Activated T-cell treated with anti-CD3 and anti-CD28 coated beads, Interleukin-2, amount 50 U/mL, for 1 hour (primary cell): Measurements from ENCODE around the gene PKP4.

ENCODE experiments used
- DNase-seq: peaks from one replicate; pipeline ENCODE4 v3.0.0-alpha.2; 2020

PKP4 gene

DNA sequence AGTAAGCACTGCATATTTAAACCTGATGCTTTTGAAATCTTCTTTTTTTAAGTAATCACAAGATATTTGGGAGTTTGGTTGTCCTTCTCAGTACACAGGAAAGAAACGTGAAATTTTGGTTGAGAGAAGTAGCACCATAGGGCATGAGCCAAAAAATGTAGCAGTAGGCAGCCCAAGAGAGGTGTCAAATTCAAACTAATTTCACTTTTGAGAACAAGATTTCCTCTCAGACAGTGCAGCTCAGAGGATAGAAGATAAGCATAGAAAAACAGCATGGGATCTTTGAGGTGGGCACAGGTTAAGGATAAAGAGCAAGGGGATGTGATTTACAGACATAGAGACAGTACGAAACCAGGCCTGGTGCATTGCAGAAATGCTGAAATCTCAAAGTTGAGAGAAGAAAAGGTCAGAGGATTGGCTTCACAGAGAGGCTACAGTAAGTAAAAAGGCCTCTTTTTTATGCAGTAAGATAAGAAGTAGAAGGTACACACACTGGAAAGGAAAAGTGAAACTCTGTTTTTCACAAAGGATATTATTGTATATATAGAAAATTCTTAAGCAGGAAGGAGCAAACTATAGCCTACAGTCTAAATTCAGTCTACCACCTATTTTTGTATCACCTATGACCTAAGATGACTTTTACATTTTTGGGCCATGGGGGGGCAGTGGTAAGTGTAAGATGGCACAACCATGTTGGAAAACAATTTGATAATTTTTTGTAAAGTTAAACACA is 89.8 kb downstream of the PKP4 start:
- DNase-seq: no peak

DNA sequence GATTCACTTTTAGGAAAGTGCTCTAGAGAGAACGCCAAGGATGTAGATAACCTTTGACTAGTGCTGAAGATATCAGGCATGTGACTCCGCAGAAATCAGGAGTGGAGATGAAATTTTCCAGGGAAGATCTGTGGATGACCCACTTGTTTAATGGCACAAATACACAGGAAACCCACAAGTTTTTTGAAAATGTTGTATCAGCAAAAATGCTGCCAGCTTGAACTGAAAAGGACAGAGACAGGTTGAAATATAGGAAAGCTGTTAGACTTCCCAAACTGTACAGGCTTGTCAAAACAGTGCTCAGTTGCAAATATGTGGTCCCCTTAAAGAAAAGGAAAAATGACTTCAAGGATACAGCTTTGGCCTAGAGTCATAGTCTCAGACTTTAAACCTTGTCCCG is 96.5 kb downstream of the PKP4 start:
- no peak for DNase-seq

DNA sequence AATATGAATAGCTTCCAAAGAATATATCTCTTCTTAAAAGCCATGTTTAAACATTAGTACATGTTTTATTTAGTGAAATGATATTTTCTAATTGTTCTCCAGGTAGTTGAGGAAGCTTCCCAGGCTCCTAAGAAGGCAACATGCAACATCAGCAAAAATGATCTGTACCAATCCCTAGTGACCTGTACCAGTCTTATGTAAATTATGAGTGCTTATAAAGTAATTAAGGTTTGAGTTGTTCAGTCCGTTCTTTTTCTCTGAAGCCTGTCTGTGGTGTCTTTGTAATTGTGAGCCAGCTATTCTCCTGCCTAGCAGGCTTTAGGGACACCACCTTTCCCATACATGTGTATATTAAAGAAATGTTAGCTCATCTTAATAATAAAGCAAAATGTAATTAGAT is 98.2 kb downstream of the PKP4 start:
- DNase-seq: no peak

DNA sequence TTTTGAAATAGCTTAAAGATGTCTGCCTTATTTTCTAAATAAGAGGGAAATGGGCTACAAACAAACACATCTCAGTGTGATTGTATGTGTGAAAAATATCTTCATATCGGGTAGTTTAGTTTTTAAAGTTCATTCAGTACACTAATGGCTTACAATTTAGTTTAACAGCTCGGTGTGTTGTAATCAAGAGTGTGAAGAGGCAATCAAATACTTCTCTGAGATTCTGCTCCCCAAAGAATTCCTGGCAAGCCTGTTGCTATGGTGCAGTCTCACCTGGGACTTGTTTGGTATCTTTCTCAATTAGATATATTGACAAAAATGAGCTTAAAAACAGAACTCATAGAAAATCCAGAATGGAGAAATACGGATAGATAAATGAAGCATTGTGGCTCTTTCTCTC is 99.4 kb downstream of the PKP4 start:
- DNase-seq: no peak

DNA sequence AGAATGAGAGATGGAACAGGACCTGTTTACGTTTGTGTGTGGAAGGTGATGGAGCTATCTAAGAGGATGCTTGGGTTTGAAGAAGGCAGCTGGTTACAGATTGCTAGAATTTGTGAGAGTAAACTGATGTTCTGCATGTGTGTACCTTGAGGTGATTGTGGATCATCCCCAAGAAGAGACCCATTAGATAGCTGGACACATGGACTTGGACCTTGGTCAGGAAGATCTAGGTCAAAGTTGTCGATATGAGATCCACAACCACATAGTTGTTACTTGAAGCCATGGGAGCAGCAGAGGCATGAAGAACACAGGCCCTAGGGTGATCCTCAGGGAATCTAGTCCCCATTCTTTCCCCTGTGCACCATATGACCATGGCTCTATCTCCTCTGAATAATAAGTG is 101.0 kb downstream of the PKP4 start:
- no peak for DNase-seq

DNA sequence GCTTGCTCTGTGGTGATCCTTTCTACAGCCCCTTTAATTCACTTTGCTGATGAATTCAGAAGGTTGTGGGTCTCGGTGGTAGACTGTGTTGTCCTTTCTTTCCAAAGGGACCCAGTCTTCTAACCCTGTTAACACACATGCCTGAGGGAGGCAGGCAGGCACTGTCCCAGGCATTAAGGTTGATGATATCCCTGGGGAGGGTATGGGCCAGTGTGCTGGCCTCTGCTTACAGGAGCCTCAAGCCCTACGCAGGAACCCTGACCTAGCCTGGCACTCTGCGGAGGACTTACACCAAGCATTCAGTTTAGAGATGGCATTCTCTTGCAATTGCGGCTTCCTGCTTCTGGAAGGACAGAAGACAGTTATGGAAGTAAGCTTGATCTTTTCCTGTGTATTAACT is 102.5 kb downstream of the PKP4 start:
- DNase-seq: no peak

DNA sequence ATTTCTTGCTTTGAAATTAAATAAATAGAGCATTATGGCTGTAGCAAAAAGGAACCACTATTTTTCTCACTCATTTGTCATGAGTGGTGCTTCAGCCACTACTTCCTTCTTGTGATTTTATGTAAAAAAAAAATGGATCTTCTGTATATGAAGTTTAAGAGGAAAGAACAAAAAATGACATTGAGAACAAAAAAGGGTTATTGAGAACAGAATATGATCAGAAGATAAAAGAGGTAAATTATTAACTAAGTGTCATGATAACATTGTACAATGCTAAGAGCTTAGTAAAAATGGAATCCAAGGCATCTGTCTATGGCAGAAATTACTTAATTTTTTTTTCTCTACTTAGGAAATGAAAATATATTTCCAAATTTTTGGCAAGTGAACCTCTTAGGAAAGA is 103.5 kb downstream of the PKP4 start:
- DNase-seq: no peak

DNA sequence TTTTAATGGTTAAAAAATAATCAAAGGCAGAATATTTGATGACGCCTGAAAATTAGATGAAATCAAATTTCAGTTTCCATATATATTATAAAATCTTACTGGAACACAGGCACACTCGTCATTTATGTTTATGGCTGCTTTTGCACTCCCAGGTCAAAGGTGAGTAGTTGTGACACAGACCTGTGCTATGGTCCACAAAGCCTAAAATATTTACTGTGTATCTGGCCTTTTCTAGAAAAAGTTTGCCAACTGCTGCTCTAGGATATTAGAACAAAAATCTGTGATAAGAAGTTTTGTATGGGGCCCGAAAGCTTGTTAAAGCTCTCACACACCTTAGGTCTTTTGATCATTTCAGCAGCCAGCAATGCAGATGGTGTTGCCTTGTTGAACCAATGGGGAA is 104.3 kb downstream of the PKP4 start:
- DNase-seq: no peak

DNA sequence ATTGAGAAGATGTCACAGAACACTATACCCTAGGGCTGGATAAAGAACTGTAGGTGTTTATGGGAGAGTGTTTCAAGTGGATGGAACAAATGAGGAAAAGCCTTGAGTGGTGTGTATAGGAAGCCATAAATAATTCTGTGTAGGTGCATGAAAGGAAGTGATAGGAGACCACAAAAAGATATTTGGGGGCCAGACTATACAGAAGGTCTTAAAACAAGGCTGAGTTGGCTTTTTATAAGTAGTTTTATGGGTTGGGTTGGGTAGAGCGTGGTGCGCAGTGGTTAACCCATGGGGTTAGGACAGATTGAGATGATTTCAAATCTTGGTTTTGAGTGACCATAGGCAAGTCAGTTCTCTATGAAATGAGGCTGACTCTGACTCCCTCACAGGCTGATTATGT is 110.5 kb downstream of the PKP4 start:
- DNase-seq: no peak

DNA sequence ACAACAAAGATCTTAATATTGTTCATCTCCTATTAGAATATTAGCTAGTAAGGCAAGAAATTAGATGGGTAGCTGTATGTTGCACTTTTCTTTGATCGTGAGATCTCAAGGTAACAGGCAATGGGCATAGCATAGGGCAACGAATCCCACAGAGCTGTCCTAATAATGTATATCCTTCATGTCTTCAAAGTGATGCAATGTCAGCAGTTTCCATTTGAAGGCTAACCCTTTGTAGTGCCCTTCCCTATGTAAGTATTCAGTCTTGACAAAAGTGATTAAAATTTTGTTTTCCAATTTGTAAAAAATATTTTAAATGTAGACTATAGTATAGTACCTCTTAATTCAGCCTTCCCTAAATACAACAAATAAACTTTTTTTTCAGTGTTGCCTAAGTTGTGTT is 112.5 kb downstream of the PKP4 start:
- DNase-seq: no peak

DNA sequence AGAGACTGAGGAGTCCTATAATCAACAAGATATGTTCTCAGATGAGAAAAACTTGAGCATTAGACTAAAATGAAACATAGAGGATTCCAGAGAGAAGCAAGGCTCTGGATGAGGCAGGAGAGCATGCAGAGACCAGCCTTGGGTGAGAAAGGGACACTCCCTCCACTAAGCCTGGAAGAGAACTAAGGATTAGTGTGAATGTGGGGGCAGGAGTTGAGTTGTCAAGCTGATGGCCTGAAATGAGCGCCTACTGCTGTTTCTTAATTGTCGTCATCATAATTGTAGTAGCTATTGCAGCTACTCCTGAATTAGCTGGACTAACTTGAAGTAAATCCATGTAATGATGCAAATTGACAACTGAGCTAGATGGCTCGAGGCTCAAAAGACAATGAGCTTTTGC is 114.1 kb downstream of the PKP4 start:
- no peak for DNase-seq

DNA sequence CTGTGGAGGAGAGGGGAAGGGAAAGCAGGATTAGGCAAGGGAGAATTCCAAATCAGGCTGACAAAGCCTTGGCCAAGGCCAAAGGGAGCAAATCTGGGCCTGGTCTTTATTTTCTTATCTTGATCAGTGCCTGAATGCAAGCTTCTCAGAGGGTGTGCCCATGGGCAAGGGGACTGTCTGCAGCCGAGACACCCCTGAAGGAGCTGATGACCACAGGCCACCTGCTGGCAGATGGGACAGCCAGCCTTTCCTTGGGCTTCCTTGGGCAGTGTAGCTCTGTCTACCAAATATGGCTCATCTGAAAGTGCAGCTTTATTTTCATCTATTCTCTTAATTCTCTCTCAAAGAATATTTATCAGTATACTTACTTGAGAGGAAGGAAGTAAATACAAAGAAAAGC is 117.0 kb downstream of the PKP4 start:
- DNase-seq: no peak

DNA sequence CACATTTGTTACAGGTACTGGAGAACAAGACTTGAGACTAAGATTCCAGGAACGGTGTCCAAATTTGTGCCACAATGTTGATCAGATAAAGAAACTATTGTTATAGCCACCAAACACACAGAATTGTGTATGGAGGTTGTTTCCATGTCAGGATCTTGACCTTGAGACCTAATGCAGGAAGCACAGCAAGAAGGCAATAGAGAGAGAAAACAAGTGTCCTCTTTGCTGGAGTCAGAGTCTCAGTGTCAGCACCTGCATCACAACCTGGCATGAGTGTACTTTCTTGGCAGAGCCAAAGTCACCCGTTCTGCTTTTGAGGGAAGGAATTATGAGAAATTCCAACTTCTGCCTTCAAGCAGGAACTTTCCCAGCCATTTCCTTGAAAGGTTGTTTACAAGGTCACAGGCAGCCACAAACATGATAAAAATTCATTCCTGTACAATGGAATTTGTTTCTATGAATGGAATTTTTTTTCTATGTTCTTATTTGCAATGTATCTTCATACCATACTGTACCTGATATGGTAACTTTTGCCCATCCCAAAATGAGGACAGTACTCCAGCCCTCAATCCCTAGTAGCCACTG is 118.4 kb downstream of the PKP4 start:
- DNase-seq: no peak

DNA sequence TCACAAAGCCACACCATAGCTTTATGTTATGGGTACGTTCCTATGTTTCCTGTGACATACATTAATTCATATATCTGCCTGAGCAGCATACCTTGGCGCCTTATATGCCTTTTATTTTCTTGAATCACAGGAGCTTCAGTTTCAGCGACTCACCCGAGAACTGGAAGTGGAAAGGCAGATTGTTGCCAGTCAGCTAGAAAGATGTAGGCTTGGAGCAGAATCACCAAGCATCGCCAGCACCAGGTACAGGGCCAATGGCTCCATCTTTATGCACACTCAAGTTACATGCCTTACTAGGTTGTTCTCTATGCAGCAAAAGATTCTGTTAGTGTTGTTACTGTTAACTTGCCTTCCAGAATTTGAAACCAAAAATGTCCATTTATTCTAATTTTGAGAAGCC is 120.4 kb downstream of the PKP4 start:
- DNase-seq: no peak

DNA sequence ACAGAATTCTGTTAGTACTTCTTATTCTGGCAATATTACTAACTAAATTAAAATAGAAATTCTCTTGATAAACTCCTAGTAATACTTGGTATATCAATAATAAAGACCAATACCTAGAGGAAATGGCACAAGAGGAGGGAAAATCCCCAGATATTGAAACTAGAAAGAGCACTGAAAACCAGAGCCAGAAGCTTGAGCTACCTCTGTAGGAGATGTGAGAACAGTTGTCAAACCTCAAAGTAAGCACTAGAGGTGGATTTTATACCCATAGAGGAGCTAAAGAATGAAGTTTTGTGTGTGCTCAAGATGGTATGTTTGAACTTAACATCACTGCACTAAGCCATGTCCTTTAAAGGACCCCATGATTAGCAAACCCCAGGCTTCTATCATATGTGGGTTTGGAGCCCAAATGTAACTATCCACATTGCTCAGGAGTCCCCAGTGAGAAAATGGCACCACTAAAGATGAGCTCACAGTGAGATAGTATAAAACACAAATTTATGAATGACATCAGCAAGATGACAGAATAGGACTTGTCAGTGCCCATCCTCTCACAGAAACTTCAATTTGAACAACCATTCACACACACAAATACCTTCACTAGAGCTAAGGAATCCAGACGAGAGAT is 122.1 kb downstream of the PKP4 start:
- no peak for DNase-seq

DNA sequence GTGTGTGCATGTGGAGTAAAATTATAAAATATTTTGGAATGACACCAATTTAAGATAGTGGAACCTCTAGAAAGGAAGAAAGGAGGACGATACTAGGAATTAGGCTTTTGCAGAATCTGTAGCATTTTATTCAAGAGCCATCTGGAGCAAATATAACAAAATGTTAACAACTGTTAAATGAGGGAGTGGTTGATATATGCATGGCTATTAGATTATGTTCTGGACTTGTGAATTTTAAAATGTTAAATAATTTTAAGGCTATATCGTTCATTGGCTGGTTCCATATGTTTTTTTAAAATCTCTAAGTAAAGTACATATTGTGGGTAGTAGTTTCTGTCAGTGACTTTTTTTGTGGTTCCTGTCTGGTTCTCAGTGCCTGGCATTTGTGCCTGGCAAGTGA is 123.2 kb downstream of the PKP4 start:
- no peak for DNase-seq

DNA sequence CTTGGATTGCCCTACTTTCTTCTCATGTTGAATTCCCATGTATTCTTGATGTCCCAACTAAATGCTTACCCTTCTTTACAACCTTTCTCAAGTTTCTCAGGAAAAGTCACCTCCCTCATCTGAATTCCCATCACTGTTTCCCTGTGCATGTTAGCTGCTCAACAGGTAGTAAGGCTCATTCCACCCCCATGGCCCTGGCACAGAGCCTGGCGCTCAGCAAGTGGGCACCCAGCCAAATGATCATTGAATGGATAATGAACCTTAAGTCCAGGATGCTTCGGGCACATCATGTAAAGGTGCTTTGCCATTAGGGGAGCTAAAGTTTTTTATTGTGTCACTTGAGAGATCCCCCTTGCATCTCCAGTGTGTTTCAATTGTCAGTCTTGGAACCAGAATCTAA is 124.0 kb downstream of the PKP4 start:
- DNase-seq: no peak

DNA sequence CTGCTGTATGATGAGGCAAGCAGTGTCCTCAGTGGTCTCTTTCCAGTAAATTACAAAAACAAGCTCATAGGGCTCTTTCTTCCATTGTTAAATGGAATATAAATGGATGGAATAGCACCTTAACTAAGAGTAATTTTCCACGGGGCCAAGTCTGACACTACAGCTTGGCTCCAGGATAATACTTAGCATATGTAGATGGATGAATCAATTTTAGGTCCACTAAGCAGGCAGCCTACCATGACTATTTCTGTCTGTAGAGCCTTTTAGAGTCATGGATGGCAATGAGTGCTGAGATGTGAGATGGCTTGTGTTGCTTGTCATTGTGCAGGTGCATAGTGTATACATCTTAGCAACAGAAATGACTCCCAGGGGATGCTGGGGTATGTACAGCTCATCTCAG is 125.9 kb downstream of the PKP4 start:
- DNase-seq: no peak

DNA sequence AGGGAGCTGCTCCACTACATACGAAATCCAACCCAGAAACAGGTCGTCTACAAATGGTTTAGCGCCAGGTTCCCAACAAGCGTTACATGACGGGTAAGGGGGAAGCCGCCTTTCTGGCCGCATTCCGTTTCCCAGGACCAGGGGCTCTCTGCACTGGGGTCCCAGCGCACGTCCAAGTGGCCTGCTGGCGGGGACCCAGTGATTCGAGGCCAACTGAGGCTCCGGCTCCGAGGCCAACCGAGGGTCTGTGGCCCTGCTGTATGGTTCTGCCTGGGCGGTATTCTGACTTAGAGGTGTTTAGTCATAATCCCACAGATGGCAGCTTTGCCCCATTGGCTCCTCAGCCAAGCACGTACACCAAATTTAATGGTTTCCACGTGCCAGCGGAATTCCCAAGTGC is 127.2 kb downstream of the PKP4 start:
- no peak for DNase-seq

DNA sequence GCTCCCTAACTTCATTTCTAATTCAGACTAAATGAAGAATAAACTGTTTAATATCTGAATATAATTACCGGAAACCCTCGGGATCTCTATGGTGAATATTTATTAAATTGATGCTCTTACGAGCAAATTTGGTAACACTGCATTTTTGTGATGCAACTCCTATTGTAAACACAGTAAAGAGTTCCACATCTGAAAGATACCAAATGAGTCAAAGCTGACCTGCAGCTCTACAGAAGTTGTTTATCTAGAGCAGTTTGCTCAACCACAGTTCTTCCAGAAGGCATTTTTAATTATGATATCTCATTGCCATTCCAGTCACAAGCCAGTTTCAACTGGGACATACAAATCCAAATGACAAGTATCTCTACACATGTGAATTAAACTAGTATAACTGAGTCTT is 129.7 kb downstream of the PKP4 start:
- no peak for DNase-seq

DNA sequence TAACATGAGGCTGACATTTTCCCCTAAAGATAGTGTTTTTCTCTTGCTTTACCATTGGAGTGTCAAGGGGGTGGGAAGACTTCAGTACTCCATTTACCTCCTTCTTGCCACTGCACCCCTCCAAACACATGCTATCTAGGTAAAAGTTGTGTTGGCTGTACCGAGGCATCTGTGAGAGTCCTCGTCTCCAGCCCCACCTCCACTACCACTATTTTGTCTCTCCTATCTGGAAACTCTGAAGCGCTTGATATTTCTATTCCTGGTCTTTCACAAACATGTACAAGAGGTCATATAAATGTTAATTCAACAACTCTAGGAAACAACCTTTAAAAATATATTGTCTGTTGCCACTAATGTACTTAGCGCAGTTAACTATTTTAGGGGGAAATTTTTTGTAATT is 132.6 kb downstream of the PKP4 start:
- no peak for DNase-seq

DNA sequence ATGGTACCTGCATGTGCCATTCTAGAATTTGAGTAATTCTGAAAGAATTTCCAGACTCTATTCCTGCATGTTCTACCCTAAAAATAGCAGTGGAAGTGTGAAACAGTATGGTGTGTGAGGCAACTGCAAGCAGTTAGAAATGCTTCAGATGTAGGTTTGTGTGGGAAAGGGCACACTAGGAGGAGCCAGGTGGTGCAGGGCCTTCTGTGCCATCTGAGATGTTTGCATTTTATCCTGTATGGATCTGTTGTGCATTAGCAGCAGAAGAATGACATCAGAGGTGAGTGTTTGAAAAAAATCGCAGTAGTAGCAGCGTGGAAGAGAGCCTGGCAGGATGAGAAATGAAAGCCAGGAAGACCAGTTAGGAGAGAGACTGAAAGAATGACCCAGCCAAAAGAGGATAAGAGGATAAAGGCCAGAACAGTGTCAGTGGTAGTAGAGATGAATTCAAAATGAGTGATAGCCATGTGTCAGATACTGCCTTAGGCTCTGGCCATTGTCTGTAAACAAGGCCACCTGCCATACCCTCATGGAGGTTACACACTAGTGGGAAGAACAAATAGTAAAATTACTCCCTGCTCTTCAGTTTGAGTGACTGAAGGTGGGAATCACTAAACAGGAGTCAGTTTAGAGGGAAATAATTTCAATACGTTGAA is 142.2 kb downstream of the PKP4 start:
- no peak for DNase-seq

DNA sequence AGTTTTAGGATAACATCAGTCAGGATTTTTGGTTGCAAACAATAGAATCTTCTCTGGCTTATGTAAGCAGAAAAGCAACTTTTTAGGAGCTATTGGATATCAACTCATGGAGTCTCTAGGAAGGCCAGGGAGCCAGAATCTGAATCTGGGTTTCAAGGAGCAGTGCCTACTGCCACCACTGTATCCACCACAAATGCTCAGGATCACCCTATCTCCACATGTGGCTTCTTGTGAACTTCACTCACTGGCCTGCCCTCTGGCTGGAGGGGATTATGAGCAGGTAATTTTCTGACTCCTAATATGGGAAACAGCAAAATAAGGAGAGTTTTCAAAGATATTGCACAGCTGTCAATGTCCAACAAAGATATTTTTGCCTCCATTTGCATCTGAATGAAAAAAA is 142.9 kb downstream of the PKP4 start:
- no peak for DNase-seq

DNA sequence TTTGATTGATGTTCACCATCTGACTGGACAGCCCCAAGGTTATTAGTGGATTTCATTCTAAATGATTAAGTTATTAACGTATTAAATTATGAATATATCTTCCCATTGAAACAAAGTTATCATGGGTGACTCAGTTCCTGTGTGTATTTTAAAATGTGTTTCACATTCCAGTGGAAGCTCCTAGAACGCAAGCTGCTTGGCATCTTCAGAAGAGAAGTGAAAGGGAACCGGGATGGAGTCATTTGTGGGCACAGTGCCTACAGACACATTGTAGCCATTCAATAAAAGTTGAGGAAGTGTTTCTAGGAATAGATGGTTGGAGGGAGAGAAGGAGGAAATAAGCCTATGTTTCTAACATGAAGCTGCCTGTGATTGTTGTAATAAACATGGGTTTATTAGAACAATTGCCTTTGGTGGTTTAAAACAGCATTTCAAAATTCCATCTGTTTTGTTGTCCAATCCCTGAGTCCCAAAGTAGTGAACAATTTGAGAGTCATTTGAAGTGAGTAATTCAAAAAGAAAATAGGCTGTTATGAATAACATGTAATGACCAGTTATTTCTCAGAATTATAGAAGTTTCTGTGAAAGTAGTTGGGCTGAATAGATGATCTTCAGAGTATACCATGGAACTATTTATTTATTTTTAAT is 143.5 kb downstream of the PKP4 start:
- DNase-seq: no peak
